OCI-LY1 (cell line): ENCODE results near the gene PNLIPRP2.

Source experiments
- H2AFZ ChIP-seq: fragments of 200-600 bp; sonication (generic), shearing (Covaris generic); 2 replicates; pipeline ENCODE4 v1.6.0; 2014; ENCODE audit warnings: antibody characterized with exemption, mild to moderate bottlenecking, low read length
- H3F3A ChIP-seq: fragments of 200-600 bp; sonication (generic), shearing (Covaris generic); 2 replicates; pipeline ENCODE4 v1.6.0; 2014; ENCODE audit warnings: mild to moderate bottlenecking, antibody characterized with exemption, low read length, moderate library complexity; ENCODE audit not compliant: insufficient read depth
- H3K27ac ChIP-seq: fragments of 200-600 bp; sonication (generic); 2 replicates; pipeline ENCODE4 v1.5.1; 2014; ENCODE audit warnings: low read length, mixed run types, mild to moderate bottlenecking, low read depth; ENCODE audit not compliant: poor library complexity, severe bottlenecking
- H3K27me3 ChIP-seq: fragments of 200-600 bp; sonication (generic); 2 replicates; pipeline ENCODE4 v1.6.0; 2014; ENCODE audit warnings: antibody characterized with exemption, mild to moderate bottlenecking, low read length, moderate library complexity; ENCODE audit not compliant: insufficient read depth
- H3K36me3 ChIP-seq: fragments of 200-600 bp; sonication (generic); 2 replicates; pipeline ENCODE4 v1.6.1; 2014; ENCODE audit warnings: mild to moderate bottlenecking, antibody characterized with exemption, low read length, moderate library complexity, mixed read lengths; ENCODE audit not compliant: insufficient read depth
- H3K4me1 ChIP-seq: fragments of 200-600 bp; sonication (generic); 2 replicates; pipeline ENCODE4 v1.5.1; 2014; ENCODE audit warnings: mild to moderate bottlenecking, low read length, moderate library complexity; ENCODE audit not compliant: insufficient read depth, severe bottlenecking
- H3K4me2 ChIP-seq: fragments of 200-600 bp; sonication (generic), shearing (Covaris generic); 2 replicates; pipeline ENCODE4 v1.6.1; 2014; ENCODE audit warnings: low read length
- H3K4me3 ChIP-seq: fragments of 200-600 bp; sonication (generic); 2 replicates; pipeline ENCODE4 v1.5.1; 2014; ENCODE audit warnings: low read length, low read depth, mild to moderate bottlenecking, mixed read lengths; ENCODE audit not compliant: poor library complexity, severe bottlenecking
- H3K79me2 ChIP-seq: fragments of 200-600 bp; shearing (Covaris generic); 2 replicates; pipeline ENCODE4 v1.6.1; 2016; ENCODE audit warnings: mixed run types, low read length, mixed read lengths; ENCODE audit not compliant: insufficient read depth
- H3K9ac ChIP-seq: fragments of 200-600 bp; sonication (generic), shearing (Covaris generic); 2 replicates; pipeline ENCODE4 v1.6.1; 2014; ENCODE audit warnings: mild to moderate bottlenecking, low read length, mixed read lengths
- H3K9me2 ChIP-seq: fragments of 200-600 bp; sonication (generic), shearing (Covaris generic); 2 replicates; pipeline ENCODE4 v1.6.1; 2014; ENCODE audit warnings: low read depth, mild to moderate bottlenecking, low read length, mixed read lengths
- H3K9me3 ChIP-seq: fragments of 200-600 bp; shearing (Covaris generic); 2 replicates; pipeline ENCODE4 v1.6.1; 2014; ENCODE audit warnings: low read length, mixed read lengths
- H4K20me1 ChIP-seq: fragments of 200-600 bp; sonication (generic), shearing (Covaris generic); 2 replicates; pipeline ENCODE4 v1.6.0; 2016; ENCODE audit warnings: mild to moderate bottlenecking, low read length; ENCODE audit not compliant: insufficient read depth
- EZH2 ChIP-seq: fragments of 200-600 bp; sonication (generic), shearing (Covaris generic); IDR thresholded peaks from 2 replicates; pipeline ENCODE4 v1.8.0; 2017; ENCODE audit warnings: borderline replicate concordance, mixed run types, mild to moderate bottlenecking, antibody characterized with exemption, low read length, moderate library complexity, mixed read lengths
- TF ChIP-seq, protein P1 (sequence below): fragments of 200-600 bp; sonication (generic), shearing (Covaris generic); IDR thresholded peaks from 2 replicates; pipeline ENCODE4 v1.5.1; 2017; ENCODE audit warnings: mild to moderate bottlenecking, antibody characterized with exemption, low read length, moderate library complexity, mixed read lengths

PNLIPRP2 gene

GRCh38 chr10:116615199-116615776 lies 5.5 kb upstream of the PNLIPRP2 start:
- Histone ChIP-seq H3K9me2 (no peaks in the 10 kb centered on the region), H3K4me2 (no peak overlapping the region), H3K4me1 (no peaks in the 10 kb centered on the region), H3K79me2 (no peaks in the 10 kb centered on the region), H3K27ac (no peak overlapping the region), H2AFZ (no peak overlapping the region), H3K4me3 (no peak overlapping the region), H3F3A (no peaks in the 10 kb centered on the region), H3K36me3 (no peaks in the 10 kb centered on the region), H3K9me3 (no peaks in the 10 kb centered on the region), H3K9ac (no peak overlapping the region), H3K27me3 (no peaks in the 10 kb centered on the region), H4K20me1 (no peaks in the 10 kb centered on the region)
- no peak for TF ChIP-seq EZH2
- TF ChIP-seq, protein P1, sequence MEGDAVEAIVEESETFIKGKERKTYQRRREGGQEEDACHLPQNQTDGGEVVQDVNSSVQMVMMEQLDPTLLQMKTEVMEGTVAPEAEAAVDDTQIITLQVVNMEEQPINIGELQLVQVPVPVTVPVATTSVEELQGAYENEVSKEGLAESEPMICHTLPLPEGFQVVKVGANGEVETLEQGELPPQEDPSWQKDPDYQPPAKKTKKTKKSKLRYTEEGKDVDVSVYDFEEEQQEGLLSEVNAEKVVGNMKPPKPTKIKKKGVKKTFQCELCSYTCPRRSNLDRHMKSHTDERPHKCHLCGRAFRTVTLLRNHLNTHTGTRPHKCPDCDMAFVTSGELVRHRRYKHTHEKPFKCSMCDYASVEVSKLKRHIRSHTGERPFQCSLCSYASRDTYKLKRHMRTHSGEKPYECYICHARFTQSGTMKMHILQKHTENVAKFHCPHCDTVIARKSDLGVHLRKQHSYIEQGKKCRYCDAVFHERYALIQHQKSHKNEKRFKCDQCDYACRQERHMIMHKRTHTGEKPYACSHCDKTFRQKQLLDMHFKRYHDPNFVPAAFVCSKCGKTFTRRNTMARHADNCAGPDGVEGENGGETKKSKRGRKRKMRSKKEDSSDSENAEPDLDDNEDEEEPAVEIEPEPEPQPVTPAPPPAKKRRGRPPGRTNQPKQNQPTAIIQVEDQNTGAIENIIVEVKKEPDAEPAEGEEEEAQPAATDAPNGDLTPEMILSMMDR = no peak

- Histone ChIP-seq H3F3A (no peaks in the 10 kb centered on the region), H3K4me2 (no peak overlapping the region), H3K9ac (no peak overlapping the region), H3K4me1 (no peaks in the 10 kb centered on the region), H3K9me3 (no peaks in the 10 kb centered on the region), H3K9me2 (no peaks in the 10 kb centered on the region), H2AFZ (no peak overlapping the region), H4K20me1 (no peaks in the 10 kb centered on the region), H3K27ac (no peak overlapping the region), H3K27me3 (no peaks in the 10 kb centered on the region), H3K4me3 (no peak overlapping the region), H3K79me2 (no peaks in the 10 kb centered on the region), H3K36me3 (no peaks in the 10 kb centered on the region)
- no peak for TF ChIP-seq EZH2
- TF ChIP-seq, protein P1 = no peak
Observed at GRCh38 chr10:116621476-116621875, 723 bp downstream of the PNLIPRP2 start.

GRCh38 chr10:116621934-116622655 lies 1.3 kb downstream of the PNLIPRP2 start:
- Histone ChIP-seq H3K79me2 (no peaks in the 10 kb centered on the region), H3F3A (no peaks in the 10 kb centered on the region), H4K20me1 (no peaks in the 10 kb centered on the region), H3K4me1 (no peaks in the 10 kb centered on the region), H3K9ac (no peak overlapping the region), H3K4me3 (no peak overlapping the region), H3K27me3 (no peaks in the 10 kb centered on the region), H3K9me2 (no peaks in the 10 kb centered on the region), H3K27ac (no peak overlapping the region), H3K36me3 (no peaks in the 10 kb centered on the region), H2AFZ (no peak overlapping the region), H3K9me3 (no peaks in the 10 kb centered on the region), H3K4me2 (no peak overlapping the region)
- TF ChIP-seq, protein P1 = no peak
- TF ChIP-seq EZH2 = no peak
